Upper lobe of left lung (tissue), 4 donors: ENCODE data around the gene ATG10.

ENCODE experiments used
- EP300 ChIP-seq, 4 donors: sonication (generic); formaldehyde crosslinking; IDR thresholded peaks; one replicate each; pipeline ENCODE4 v1.5.1; 2017; ENCODE audit warnings: antibody characterized with exemption in 4 of 4, control low read depth in 2 of 4
- POLR2A ChIP-seq, 4 donors: fragments of 450-650 bp; IDR thresholded peaks; one replicate each; pipeline ENCODE4 v1.5.1; 2016 to 2017; ENCODE audit warnings: antibody characterized with exemption in 4 of 4, mild to moderate bottlenecking in 2 of 4
- POLR2AphosphoS5 ChIP-seq, 2 donors: sonication (generic); formaldehyde crosslinking; IDR thresholded peaks; one replicate each; pipeline ENCODE4 v1.5.1; 2017; ENCODE audit warnings: antibody characterized with exemption in 2 of 2
- TF ChIP-seq, protein P1 (sequence below), 6 experiments: fragments of 450-650 bp in 4 of 6; fragments of 200-600 bp in 2 of 6; sonication (generic) in 2 of 6; IDR thresholded peaks; one replicate each; pipeline ENCODE4 v1.5.1; 2016 to 2019; ENCODE audit warnings: antibody characterized with exemption in 6 of 6

DNA sequence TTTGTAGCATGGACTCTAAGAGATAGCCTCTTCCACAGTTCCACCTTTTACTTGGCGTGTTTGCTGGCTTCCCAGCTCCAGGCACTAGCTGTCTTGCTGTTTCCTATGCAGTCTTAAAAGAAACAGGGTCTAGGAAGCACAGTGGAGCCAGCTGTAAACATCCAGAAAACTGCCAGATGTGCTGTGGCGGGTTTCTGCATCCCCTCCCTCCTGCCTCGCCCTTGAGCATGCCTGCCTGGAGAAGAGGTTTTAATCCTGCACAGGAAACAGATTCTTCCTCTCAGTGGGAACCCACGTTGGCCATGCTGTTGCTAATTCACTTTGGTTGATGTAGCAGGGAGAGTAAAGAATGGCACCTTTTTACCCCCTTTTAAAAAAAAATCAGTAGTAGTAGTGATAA is 185.1 kb downstream of the ATG10 start:
- TF ChIP-seq POLR2A (IDR thresholded peaks at IDR 0.05) (no peak), POLR2AphosphoS5 (IDR thresholded peaks at IDR 0.05) (no peak), EP300 (IDR thresholded peaks at IDR 0.05) (no peak)
- TF ChIP-seq, protein P1, sequence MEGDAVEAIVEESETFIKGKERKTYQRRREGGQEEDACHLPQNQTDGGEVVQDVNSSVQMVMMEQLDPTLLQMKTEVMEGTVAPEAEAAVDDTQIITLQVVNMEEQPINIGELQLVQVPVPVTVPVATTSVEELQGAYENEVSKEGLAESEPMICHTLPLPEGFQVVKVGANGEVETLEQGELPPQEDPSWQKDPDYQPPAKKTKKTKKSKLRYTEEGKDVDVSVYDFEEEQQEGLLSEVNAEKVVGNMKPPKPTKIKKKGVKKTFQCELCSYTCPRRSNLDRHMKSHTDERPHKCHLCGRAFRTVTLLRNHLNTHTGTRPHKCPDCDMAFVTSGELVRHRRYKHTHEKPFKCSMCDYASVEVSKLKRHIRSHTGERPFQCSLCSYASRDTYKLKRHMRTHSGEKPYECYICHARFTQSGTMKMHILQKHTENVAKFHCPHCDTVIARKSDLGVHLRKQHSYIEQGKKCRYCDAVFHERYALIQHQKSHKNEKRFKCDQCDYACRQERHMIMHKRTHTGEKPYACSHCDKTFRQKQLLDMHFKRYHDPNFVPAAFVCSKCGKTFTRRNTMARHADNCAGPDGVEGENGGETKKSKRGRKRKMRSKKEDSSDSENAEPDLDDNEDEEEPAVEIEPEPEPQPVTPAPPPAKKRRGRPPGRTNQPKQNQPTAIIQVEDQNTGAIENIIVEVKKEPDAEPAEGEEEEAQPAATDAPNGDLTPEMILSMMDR (IDR thresholded peaks at IDR 0.05) = no peak
